Naive thymus-derived CD4-positive, alpha-beta T cell (primary cell): Measurements from ENCODE around the gene ZCCHC17. TPM values are rescaled to one million over a fixed set of nuclear protein-coding genes. Genes with fewer than 3 reads are reported as not detected.

Experiments used
- ATAC-seq: fragments of 150-1000 bp; cut with Tn5 transposase; 2 replicates; pipeline ENCODE4 v1.10.0; 2021; ENCODE audit warnings: mild to moderate bottlenecking, moderate library complexity
- CTCF ChIA-PET: fragments of 350-600 bp; sonication (Branson Sonifier 250); formaldehyde crosslinking; loops from one replicate; lab custom pipeline; 2021; ENCODE audit warnings: antibody characterized with exemption; lab: Charles Lee
- POLR2A ChIA-PET: fragments of 350-600 bp; sonication (Branson Sonifier 250); formaldehyde crosslinking; loops from one replicate; lab custom pipeline; 2021; ENCODE audit warnings: antibody characterized with exemption, inconsistent platforms; lab: Charles Lee
- DNase-seq, 9 donors: peaks; one replicate each; pipeline versions ENCODE4 v3.0.0 to v3.0.0-alpha.2; 2020 to 2022; ENCODE audit warnings: mixed read lengths in 1 of 9
- H3K27ac ChIP-seq: one replicate; pipeline ENCODE4 v1.7.0; 2013; ENCODE audit warnings: mild to moderate bottlenecking, low read depth, low read length, moderate library complexity
- H3K27me3 ChIP-seq, 2 donors: one replicate each; pipeline ENCODE4 v1.7.0; 2013; ENCODE audit warnings: low read length in 2 of 2, mild to moderate bottlenecking in 2 of 2, moderate library complexity in 2 of 2; ENCODE audit not compliant: control insufficient read depth in 2 of 2, insufficient read depth in 2 of 2
- H3K36me3 ChIP-seq, 3 experiments: 1 replicate in 2 of 3; 2 replicates in 1 of 3; pipeline ENCODE4 v1.7.0; 2013; ENCODE audit warnings: low read length in 3 of 3, mild to moderate bottlenecking in 3 of 3, moderate library complexity in 1 of 3; ENCODE audit not compliant: insufficient read depth in 3 of 3, control insufficient read depth in 2 of 3
- H3K4me1 ChIP-seq, 2 donors: one replicate each; pipeline ENCODE4 v1.7.0; 2013; ENCODE audit warnings: low read length in 2 of 2, mild to moderate bottlenecking in 2 of 2, moderate library complexity in 1 of 2; ENCODE audit not compliant: control insufficient read depth in 2 of 2, insufficient read depth in 2 of 2
- H3K4me3 ChIP-seq: 2 replicates; pipeline ENCODE4 v1.7.0; 2013; ENCODE audit warnings: mild to moderate bottlenecking, low read length
- H3K9me3 ChIP-seq, 3 experiments: 1 replicate in 2 of 3; 2 replicates in 1 of 3; pipeline ENCODE4 v1.7.0; 2013; ENCODE audit warnings: low read length in 3 of 3; ENCODE audit not compliant: control insufficient read depth in 2 of 3
- H3K27ac Mint-ChIP-seq, 9 donors: one replicate each; pipeline ENCODE4 v1.8.0; 2020 to 2022; ENCODE audit warnings: mixed read lengths in 9 of 9, mild to moderate bottlenecking in 8 of 9, moderate library complexity in 5 of 9, inconsistent platforms in 2 of 9
- H3K27me3 Mint-ChIP-seq, 5 donors: one replicate each; pipeline ENCODE4 v1.8.0; 2021 to 2022; ENCODE audit warnings: mixed read lengths in 5 of 5, mild to moderate bottlenecking in 1 of 5
- H3K36me3 Mint-ChIP-seq, 5 donors: one replicate each; pipeline ENCODE4 v1.8.0; 2020 to 2022; ENCODE audit warnings: mixed read lengths in 5 of 5, mild to moderate bottlenecking in 3 of 5, inconsistent platforms in 1 of 5
- H3K4me1 Mint-ChIP-seq, 7 donors: one replicate each; pipeline ENCODE4 v1.8.0; 2020 to 2022; ENCODE audit warnings: mixed read lengths in 7 of 7, mild to moderate bottlenecking in 3 of 7, inconsistent platforms in 1 of 7
- H3K4me3 Mint-ChIP-seq, 10 donors: one replicate each; pipeline ENCODE4 v1.8.0; 2020 to 2022; ENCODE audit warnings: mild to moderate bottlenecking in 10 of 10, mixed read lengths in 10 of 10, moderate library complexity in 6 of 10, inconsistent platforms in 2 of 10
- H3K9me3 Mint-ChIP-seq, 11 donors: one replicate each; pipeline ENCODE4 v1.8.0; 2020 to 2022; ENCODE audit warnings: mixed read lengths in 11 of 11, mild to moderate bottlenecking in 4 of 11, inconsistent platforms in 1 of 11, moderate library complexity in 1 of 11
- intact Hi-C, 2 donors: fragments of 100-400 bp; cut with micrococcal nuclease; formaldehyde crosslinking; loops; one replicate each; pipeline ENCODE4 v1.15.1; 2023
- polyA plus RNA-seq, 2 donors: library from polyadenylated mRNA; unstranded; fragments of 300-500 nt; fragmentation: Illumina TruSeq; gene quantifications; one replicate each; pipeline ENCODE4 v1.2.3, GENCODE V29; 2021
- total RNA-seq, 6 experiments: library from RNA in 5 of 6; stranded (reverse) in 5 of 6; gene quantifications; 1 replicate in 5 of 6; 2 replicates in 1 of 6; pipeline ENCODE4 v1.2.3 and lab custom pipeline; 2021 to 2026

Gene ZCCHC17
- total and polyA plus RNA-seq, 7 experiments from 2014 or later: 10.3 to 43.4 (median 21.4) TPM

GRCh38 chr1:31399976-31400375 is 103.1 kb downstream of the ZCCHC17 start:
- CTCF ChIA-PET: no interaction called here
- Mint-ChIP-seq H3K9me3 (peaks cover 0 to 1% (median 0%) of the 10 kb centered on the region in 11 donors), H3K36me3 (no peaks in the 10 kb centered on the region), H3K27me3 (peaks cover 0 to 17% (median 2%) of the 10 kb centered on the region in 5 donors), H3K4me1 (peaks cover 0 to 8% (median 5%) of the 10 kb centered on the region in 7 donors), H3K4me3 (no peak overlapping the region), H3K27ac (no peak overlapping the region)
- Histone ChIP-seq H3K27me3 (no peaks in the 10 kb centered on the region), H3K4me1 (no peaks in the 10 kb centered on the region), H3K9me3 (no peaks in the 10 kb centered on the region), H3K27ac (no peak overlapping the region), H3K36me3 (no peaks in the 10 kb centered on the region), H3K4me3 (no peak overlapping the region)
- POLR2A ChIA-PET: no interaction called here
- no peak for DNase-seq
- no peak for ATAC-seq
- intact Hi-C loops: no loop called here

GRCh38 chr1:31400393-31400792 is 103.6 kb downstream of the ZCCHC17 start:
- peaks cover 0 to 1% (median 0%) of the 10 kb centered on the region in 11 donors for H3K9me3 Mint-ChIP-seq
- Histone ChIP-seq H3K9me3 (no peaks in the 10 kb centered on the region), H3K27ac (no peak overlapping the region), H3K27me3 (no peaks in the 10 kb centered on the region), H3K4me3 (no peak overlapping the region), H3K36me3 (no peaks in the 10 kb centered on the region), H3K4me1 (no peaks in the 10 kb centered on the region)
- no peak overlapping the region for H3K27ac Mint-ChIP-seq
- ChIA-PET POLR2A (no interaction called here), CTCF (no interaction called here)
- intact Hi-C loops: no loop called here
- peaks cover 0 to 16% (median 5%) of the 10 kb centered on the region in 5 donors for H3K27me3 Mint-ChIP-seq
- H3K4me3 Mint-ChIP-seq: no peak overlapping the region
- peaks cover 0 to 6% (median 1%) of the 10 kb centered on the region in 7 donors for H3K4me1 Mint-ChIP-seq
- no peaks in the 10 kb centered on the region for H3K36me3 Mint-ChIP-seq
- DNase-seq (no peak), ATAC-seq (no peak)

- DNase-seq: no peak
- H3K9me3 Mint-ChIP-seq: peaks cover 0 to 1% (median 0%) of the 10 kb centered on the region in 11 donors
- H3K27me3 Mint-ChIP-seq: peaks cover 0 to 16% (median 5%) of the 10 kb centered on the region in 5 donors
- Histone ChIP-seq H3K27ac (no peak overlapping the region), H3K4me1 (no peaks in the 10 kb centered on the region), H3K36me3 (no peaks in the 10 kb centered on the region), H3K27me3 (no peaks in the 10 kb centered on the region), H3K4me3 (no peak overlapping the region), H3K9me3 (no peaks in the 10 kb centered on the region)
- no peak overlapping the region for H3K27ac Mint-ChIP-seq
- no peak overlapping the region for H3K4me3 Mint-ChIP-seq
- POLR2A ChIA-PET: no interaction called here
- no peak for ATAC-seq
- intact Hi-C loops: no loop called here
- H3K4me1 Mint-ChIP-seq: peaks cover 0 to 6% (median 0%) of the 10 kb centered on the region in 7 donors
- CTCF ChIA-PET: no interaction called here
- no peaks in the 10 kb centered on the region for H3K36me3 Mint-ChIP-seq
Observed at GRCh38 chr1:31401241-31401640, 104.4 kb downstream of the ZCCHC17 start.

GRCh38 chr1:31405578-31406245 is 108.9 kb downstream of the ZCCHC17 start:
- POLR2A ChIA-PET: no interaction called here
- no peak overlapping the region for H3K4me3 Mint-ChIP-seq
- Histone ChIP-seq H3K4me1 (no peaks in the 10 kb centered on the region), H3K27me3 (no peaks in the 10 kb centered on the region), H3K4me3 (no peak overlapping the region), H3K9me3 (no peaks in the 10 kb centered on the region), H3K27ac (no peak overlapping the region), H3K36me3 (no peaks in the 10 kb centered on the region)
- CTCF ChIA-PET: interaction anchor here (1.1 kb wide), 1 partner anchor 16 kb away, joined by 4 read pairs; no protein-coding TSS in a partner anchor
- H3K36me3 Mint-ChIP-seq: no peaks in the 10 kb centered on the region
- peaks cover 0 to 1% (median 0%) of the 10 kb centered on the region in 11 donors for H3K9me3 Mint-ChIP-seq
- intact Hi-C loops: loop anchor here in 1 of 2 donors (5.0 kb wide), 1 partner anchor 498 kb away; the partner anchor contains the start of gene SDC3
- H3K4me1 Mint-ChIP-seq: no peaks in the 10 kb centered on the region
- DNase-seq (no peak), ATAC-seq (no peak)
- H3K27ac Mint-ChIP-seq: no peak overlapping the region
- peaks cover 26 to 35% (median 27%) of the 10 kb centered on the region in 5 donors for H3K27me3 Mint-ChIP-seq

GRCh38 chr1:31407029-31407626 is 110.3 kb downstream of the ZCCHC17 start:
- H3K27ac Mint-ChIP-seq: no peak overlapping the region
- no peaks in the 10 kb centered on the region for H3K36me3 Mint-ChIP-seq
- CTCF ChIA-PET: no interaction called here
- intact Hi-C loops: loop anchor here in 1 of 2 donors (5.0 kb wide), 1 partner anchor 500 kb away; the partner anchor contains the start of gene SDC3
- H3K9me3 Mint-ChIP-seq: peaks cover 0 to 1% (median 0%) of the 10 kb centered on the region in 11 donors
- H3K4me1 Mint-ChIP-seq: peaks cover 0 to 1% (median 1%) of the 10 kb centered on the region in 7 donors
- peaks cover 0 to 3% of the 10 kb centered on the region in 2 donors for H3K27me3 ChIP-seq
- ATAC-seq (no peak), DNase-seq (no peak)
- no peak overlapping the region for H3K27ac ChIP-seq
- no peak overlapping the region for H3K4me3 ChIP-seq
- POLR2A ChIA-PET: no interaction called here
- peaks cover 37 to 49% (median 41%) of the 10 kb centered on the region in 5 donors for H3K27me3 Mint-ChIP-seq
- H3K4me1 ChIP-seq: no peaks in the 10 kb centered on the region
- no peaks in the 10 kb centered on the region for H3K9me3 ChIP-seq
- H3K4me3 Mint-ChIP-seq: no peak overlapping the region
- H3K36me3 ChIP-seq: no peaks in the 10 kb centered on the region

- ATAC-seq: no peak
- ChIA-PET CTCF (interaction anchor here (0.6 kb wide), 1 partner anchor 95 kb away, joined by 5 read pairs; no protein-coding TSS in a partner anchor), POLR2A (no interaction called here)
- H3K4me3 Mint-ChIP-seq: no peak overlapping the region
- intact Hi-C loops: loop anchor here in 1 of 2 donors (5.0 kb wide), 1 partner anchor 502 kb away; the partner anchor contains the start of gene SDC3
- peaks cover 0 to 2% (median 0%) of the 10 kb centered on the region in 11 donors for H3K9me3 Mint-ChIP-seq
- peaks cover 0 to 3% (median 0%) of the 10 kb centered on the region in 5 donors for H3K36me3 Mint-ChIP-seq
- Histone ChIP-seq H3K9me3 (no peaks in the 10 kb centered on the region), H3K27me3 (peaks cover 0 to 10% of the 10 kb centered on the region in 2 donors), H3K27ac (no peak overlapping the region), H3K36me3 (no peaks in the 10 kb centered on the region), H3K4me1 (no peaks in the 10 kb centered on the region), H3K4me3 (no peak overlapping the region)
- no peak for DNase-seq
- no peak overlapping the region for H3K27ac Mint-ChIP-seq
- H3K27me3 Mint-ChIP-seq: peaks cover 45 to 54% (median 50%) of the 10 kb centered on the region in 5 donors
- peaks cover 3 to 11% (median 10%) of the 10 kb centered on the region in 7 donors for H3K4me1 Mint-ChIP-seq
Observed at GRCh38 chr1:31408788-31409318, 112.0 kb downstream of the ZCCHC17 start.
